Common myeloid progenitor, CD34-positive (primary cell): Measurements from ENCODE around the gene AMBRA1.

ENCODE experiments used
- CTCF ChIA-PET: fragments of 350-600 bp; sonication (Branson Sonifier 250); formaldehyde crosslinking; loops from one replicate; lab custom pipeline; 2021; ENCODE audit warnings: antibody characterized with exemption; lab: Charles Lee
- POLR2A ChIA-PET: fragments of 350-600 bp; sonication (Branson Sonifier 250); formaldehyde crosslinking; loops from one replicate; lab custom pipeline; 2021; ENCODE audit warnings: antibody characterized with exemption; lab: Charles Lee
- DNase-seq, 3 donors: peaks; one replicate each; pipeline versions ENCODE4 v3.0.0 to v3.0.0-alpha.2; 2013
- H3K27ac ChIP-seq, 2 experiments: 1 replicate in 1 of 2; 2 replicates in 1 of 2; pipeline ENCODE4 v1.7.0; 2013; ENCODE audit warnings: inconsistent platforms in 2 of 2, low read length in 2 of 2, mild to moderate bottlenecking in 2 of 2, low read depth in 1 of 2, moderate library complexity in 1 of 2; ENCODE audit not compliant: severe bottlenecking in 2 of 2, insufficient read depth in 1 of 2, poor library complexity in 1 of 2
- H3K27me3 ChIP-seq, 5 experiments: replicated peaks in 2 of 5; 1 replicate in 3 of 5; 2 replicates in 2 of 5; pipeline versions ENCODE4 v1.6.1 to v1.7.0; 2013; ENCODE audit warnings: low read length in 4 of 5, mild to moderate bottlenecking in 2 of 5, moderate library complexity in 2 of 5, inconsistent platforms in 1 of 5; ENCODE audit not compliant: insufficient read depth in 5 of 5, control insufficient read depth in 4 of 5
- H3K36me3 ChIP-seq, 4 experiments: 1 replicate in 2 of 4; 2 replicates in 2 of 4; pipeline versions ENCODE4 v1.6.1 to v1.7.0; 2013; ENCODE audit warnings: low read length in 3 of 4, control low read depth in 1 of 4, mild to moderate bottlenecking in 1 of 4; ENCODE audit not compliant: control insufficient read depth in 4 of 4, insufficient read depth in 4 of 4
- H3K4me1 ChIP-seq, 4 experiments: 1 replicate in 3 of 4; 2 replicates in 1 of 4; pipeline versions ENCODE4 v1.6.1 to v1.7.1; 2013; ENCODE audit warnings: low read length in 3 of 4, mild to moderate bottlenecking in 3 of 4, control low read depth in 1 of 4, inconsistent platforms in 1 of 4, moderate library complexity in 1 of 4; ENCODE audit not compliant: control insufficient read depth in 4 of 4, insufficient read depth in 4 of 4; ENCODE audit errors: control extremely low read depth in 1 of 4
- H3K4me3 ChIP-seq, 7 experiments: 1 replicate in 4 of 7; 2 replicates in 3 of 7; pipeline versions ENCODE4 v1.5.1 to v1.7.0; 2013; ENCODE audit warnings: mild to moderate bottlenecking in 7 of 7, low read length in 6 of 7, moderate library complexity in 6 of 7, inconsistent platforms in 2 of 7, low read depth in 2 of 7, control low read depth in 1 of 7; ENCODE audit not compliant: insufficient read depth in 4 of 7, control insufficient read depth in 1 of 7; ENCODE audit errors: extremely low read depth in 1 of 7
- H3K9me3 ChIP-seq, 5 experiments: 1 replicate in 4 of 5; 2 replicates in 1 of 5; pipeline versions ENCODE4 v1.6.1 to v1.7.1; 2013; ENCODE audit warnings: low read length in 4 of 5, mild to moderate bottlenecking in 2 of 5, inconsistent platforms in 1 of 5, low read depth in 1 of 5, moderate library complexity in 1 of 5; ENCODE audit not compliant: control insufficient read depth in 4 of 5, insufficient read depth in 2 of 5; ENCODE audit errors: control extremely low read depth in 1 of 5
- whole genome bisulfite sequencing: methylation state at CpG from one replicate; pipeline ENCODE4 v1.1.5; 2013; ENCODE audit not compliant: insufficient coverage; 5-methylcytosine and 5-hydroxymethylcytosine counted together

AMBRA1 gene

DNA sequence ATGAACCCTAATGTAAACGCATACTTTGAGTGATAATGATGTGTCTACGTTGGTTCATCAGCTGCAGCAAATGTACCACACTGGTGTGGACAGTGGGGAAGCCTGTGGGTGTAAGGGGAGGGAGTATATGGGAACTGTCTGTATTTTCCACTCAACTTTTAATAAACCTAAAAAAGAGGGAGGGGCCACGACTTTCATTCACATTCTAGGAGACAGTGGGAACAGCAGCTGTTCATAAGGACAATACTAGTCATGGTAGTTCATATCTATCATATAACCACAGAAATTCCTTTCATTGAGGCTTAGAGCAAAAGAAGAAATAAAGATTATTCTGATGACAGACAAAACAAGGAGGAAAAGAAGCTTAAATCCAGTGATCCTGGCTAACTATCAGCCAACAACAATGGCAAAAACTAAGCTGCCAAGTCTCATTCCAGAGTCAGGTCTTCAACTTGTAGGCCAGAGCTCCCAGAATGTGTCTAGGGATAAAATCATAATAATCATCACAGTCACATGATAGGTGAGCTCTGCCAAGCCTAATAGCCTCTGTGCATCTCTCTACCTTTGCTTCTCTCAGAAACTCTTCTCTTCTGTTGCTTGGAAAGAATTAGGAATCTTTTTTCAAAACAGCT is 142.9 kb downstream of the AMBRA1 start:
- Histone ChIP-seq H3K27me3 (no peaks in the 10 kb centered on the region), H3K36me3 (peaks cover 0 to 3% (median 1%) of the 10 kb centered on the region in 4 experiments), H3K4me1 (no peaks in the 10 kb centered on the region), H3K27ac (no peak overlapping the region), H3K9me3 (no peaks in the 10 kb centered on the region), H3K4me3 (no peak overlapping the region)
- no CpG with 5 or more reads among the region's 3 CpGs for WGBS
- POLR2A ChIA-PET: no interaction called here
- no peak for DNase-seq
- CTCF ChIA-PET: interaction anchor here (0.9 to 2.6 kb wide), 3 partner anchors 15 to 42 kb away, joined by 3 to 9 read pairs (median 3); no protein-coding TSS in a partner anchor

DNA sequence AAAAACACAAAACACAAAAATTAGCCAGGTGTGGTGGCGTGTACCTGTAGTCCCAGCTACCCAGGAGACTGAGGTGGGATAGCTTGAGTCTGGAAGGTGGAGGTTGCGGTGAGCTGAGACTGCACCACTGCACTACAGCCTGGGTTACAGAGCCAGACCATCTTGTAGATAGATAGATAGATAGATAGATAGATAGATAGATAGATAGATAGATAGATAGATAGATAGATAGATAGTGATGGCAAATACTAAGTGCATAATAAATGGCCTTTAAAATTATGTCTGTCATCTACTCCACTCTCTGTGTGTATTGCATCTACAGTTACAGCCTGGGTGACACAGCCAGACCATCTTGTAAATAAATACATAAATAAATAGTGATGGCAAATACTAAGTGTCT is 146.3 kb downstream of the AMBRA1 start:
- CTCF ChIA-PET: interaction anchor here (2.5 kb wide), 1 partner anchor 43 kb away, joined by 10 read pairs; no protein-coding TSS in a partner anchor
- peaks cover 0 to 10% (median 4%) of the 10 kb centered on the region in 4 experiments for H3K36me3 ChIP-seq
- 94% methylated on average over 2 of the region's 2 CpGs for WGBS
- no peak for DNase-seq
- no peak overlapping the region for H3K4me3 ChIP-seq
- POLR2A ChIA-PET: no interaction called here
- no peak overlapping the region for H3K27ac ChIP-seq
- no peaks in the 10 kb centered on the region for H3K27me3 ChIP-seq
- no peaks in the 10 kb centered on the region for H3K9me3 ChIP-seq
- H3K4me1 ChIP-seq: no peaks in the 10 kb centered on the region

GRCh38 chr11:46445920-46446771 is 147.7 kb downstream of the AMBRA1 start:
- no peaks in the 10 kb centered on the region for H3K9me3 ChIP-seq
- H3K27ac ChIP-seq: no peak overlapping the region
- DNase-seq: no peak
- no peak overlapping the region for H3K4me3 ChIP-seq
- WGBS: 81% methylated on average over 2 of the region's 4 CpGs
- H3K4me1 ChIP-seq: no peaks in the 10 kb centered on the region
- ChIA-PET CTCF (interaction anchor here (0.7 to 2.5 kb wide), 6 partner anchors 8 to 173 kb away, joined by 3 to 10 read pairs (median 4); no protein-coding TSS in a partner anchor), POLR2A (no interaction called here)
- H3K27me3 ChIP-seq: no peaks in the 10 kb centered on the region
- peaks cover 2 to 17% (median 13%) of the 10 kb centered on the region in 4 experiments for H3K36me3 ChIP-seq

DNA sequence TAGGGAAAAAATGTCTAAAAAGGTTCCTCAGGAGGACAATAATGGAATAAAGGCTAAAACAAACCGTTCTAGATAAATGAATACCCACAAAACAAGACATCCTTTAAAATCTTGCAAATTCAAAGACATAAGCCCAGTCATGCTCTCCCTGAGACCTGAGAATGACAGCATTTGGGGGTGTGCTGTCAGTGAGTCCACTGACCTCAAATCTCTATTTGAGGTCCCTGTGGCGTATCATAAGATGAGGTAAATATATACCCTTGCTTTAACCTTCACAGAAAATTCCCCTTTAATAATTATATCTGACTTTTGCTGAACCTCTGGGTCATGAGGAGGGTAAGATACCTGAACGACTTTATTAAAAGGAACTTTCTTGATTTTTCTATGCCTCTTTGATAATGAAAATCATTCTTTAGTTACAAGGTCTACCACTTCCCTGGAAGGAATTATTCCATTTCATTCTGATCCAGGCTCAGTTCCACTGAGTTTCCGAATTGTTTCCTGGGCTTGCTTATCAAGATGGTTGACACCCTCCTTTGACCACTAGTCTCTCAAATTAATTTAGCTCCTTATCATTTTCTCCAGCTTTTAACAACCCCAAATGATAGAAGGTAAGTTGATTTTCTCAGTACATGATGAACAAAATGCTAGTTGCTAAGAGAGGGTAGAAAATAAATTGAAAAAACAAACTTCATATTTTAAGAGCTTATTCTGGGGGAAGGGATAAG is 148.5 kb downstream of the AMBRA1 start:
- no peaks in the 10 kb centered on the region for H3K4me1 ChIP-seq
- DNase-seq: no peak
- H3K36me3 ChIP-seq: peaks cover 2 to 20% (median 12%) of the 10 kb centered on the region in 4 experiments
- CTCF ChIA-PET: interaction anchor here (0.7 to 2.5 kb wide), 4 partner anchors 9 to 84 kb away, joined by 3 to 10 read pairs (median 4); no protein-coding TSS in a partner anchor
- H3K27me3 ChIP-seq: no peaks in the 10 kb centered on the region
- H3K27ac ChIP-seq: no peak overlapping the region
- POLR2A ChIA-PET: no interaction called here
- 83% methylated on average over 2 of the region's 4 CpGs for WGBS
- H3K9me3 ChIP-seq: no peaks in the 10 kb centered on the region
- H3K4me3 ChIP-seq: no peak overlapping the region

GRCh38 chr11:46444305-46444704 is 149.5 kb downstream of the AMBRA1 start:
- ChIA-PET POLR2A (no interaction called here), CTCF (no interaction called here)
- Histone ChIP-seq H3K27me3 (no peaks in the 10 kb centered on the region), H3K27ac (no peak overlapping the region), H3K4me3 (no peak overlapping the region), H3K9me3 (no peaks in the 10 kb centered on the region), H3K4me1 (no peaks in the 10 kb centered on the region), H3K36me3 (peaks cover 2 to 20% (median 12%) of the 10 kb centered on the region in 4 experiments)
- no peak for DNase-seq

- no peak overlapping the region for H3K4me3 ChIP-seq
- H3K36me3 ChIP-seq: peaks cover 5 to 33% (median 23%) of the 10 kb centered on the region in 4 experiments
- DNase-seq: no peak
- WGBS: 90% methylated on average over 4 of the region's 4 CpGs
- H3K4me1 ChIP-seq: no peaks in the 10 kb centered on the region
- H3K27ac ChIP-seq: no peak overlapping the region
- no peaks in the 10 kb centered on the region for H3K27me3 ChIP-seq
- CTCF ChIA-PET: interaction anchor here (1.1 to 1.7 kb wide), 3 partner anchors 16 to 91 kb away, joined by 3 to 4 read pairs (median 4); no protein-coding TSS in a partner anchor
- no peaks in the 10 kb centered on the region for H3K9me3 ChIP-seq
- POLR2A ChIA-PET: no interaction called here
Measured at GRCh38 chr11:46438211-46438610, 155.6 kb downstream of the AMBRA1 start.
